HUES48 (cell line): ENCODE measurements around the gene APLP2.
"Not testable (repeated sequence)": the region's sequence is repeated elsewhere in the genome, so short reads cannot be mapped to it uniquely, and the experiment has no call there.

ENCODE experiments used
- H3K27ac ChIP-seq: one replicate; pipeline ENCODE4 v1.7.0; 2013; ENCODE audit warnings: low read depth, low read length, inconsistent platforms
- H3K27me3 ChIP-seq: 2 replicates; pipeline ENCODE4 v1.6.1; 2013; ENCODE audit warnings: mild to moderate bottlenecking, low read length; ENCODE audit not compliant: control insufficient read depth, insufficient read depth
- H3K36me3 ChIP-seq: 2 replicates; pipeline ENCODE4 v1.6.1; 2013; ENCODE audit warnings: low read length; ENCODE audit not compliant: control insufficient read depth, insufficient read depth
- H3K4me1 ChIP-seq: 2 replicates; pipeline ENCODE4 v1.6.1; 2013; ENCODE audit warnings: mild to moderate bottlenecking, low read length; ENCODE audit not compliant: control insufficient read depth, insufficient read depth
- H3K4me3 ChIP-seq: 2 replicates; pipeline ENCODE4 v1.5.1; 2013; ENCODE audit warnings: mild to moderate bottlenecking, low read depth, low read length
- H3K9ac ChIP-seq: 2 replicates; pipeline ENCODE4 v1.6.1; 2013; ENCODE audit warnings: mild to moderate bottlenecking, low read depth, low read length, moderate library complexity
- H3K9me3 ChIP-seq: 2 replicates; pipeline ENCODE4 v1.6.1; 2013; ENCODE audit warnings: low read length; ENCODE audit not compliant: control insufficient read depth, insufficient read depth

APLP2 gene

DNA sequence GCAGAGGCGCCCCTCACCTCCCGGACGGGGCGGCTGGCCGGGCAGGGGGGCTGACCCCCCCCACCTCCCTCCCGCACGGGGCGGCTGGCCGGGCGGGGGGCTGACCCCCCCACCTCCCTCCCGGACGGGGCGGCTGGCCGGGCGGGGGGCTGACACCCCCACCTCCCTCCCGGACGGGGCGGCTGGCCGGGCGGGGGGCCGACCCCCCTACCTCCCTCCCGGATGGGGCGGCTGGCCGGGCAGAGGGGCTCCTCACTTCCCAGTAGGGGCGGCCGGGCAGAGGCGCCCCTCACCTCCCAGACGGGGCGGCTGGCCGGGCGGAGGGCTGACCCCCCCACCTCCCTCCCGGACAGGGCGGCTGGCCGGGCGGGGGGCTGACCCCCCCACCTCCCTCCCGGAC lies 21.5 kb downstream of the APLP2 start:
- H3K27me3 ChIP-seq, H3K36me3 ChIP-seq, H3K4me3 ChIP-seq, H3K27ac ChIP-seq, H3K9me3 ChIP-seq, H3K9ac ChIP-seq: not testable (repeated sequence)
- H3K4me1 ChIP-seq, result peaks cover 27% of the 10 kb centered on the region

GRCh38 chr11:130092661-130093060 lies 23.0 kb downstream of the APLP2 start:
- Histone ChIP-seq H3K9me3 (no peaks in the 10 kb centered on the region), H3K9ac (no peak overlapping the region), H3K4me1 (peaks cover 12% of the 10 kb centered on the region), H3K4me3 (no peak overlapping the region), H3K36me3 (no peaks in the 10 kb centered on the region), H3K27ac (no peak overlapping the region), H3K27me3 (no peaks in the 10 kb centered on the region)

GRCh38 chr11:130094614-130095013 lies 24.9 kb downstream of the APLP2 start:
- Histone ChIP-seq H3K9ac (no peak overlapping the region), H3K27ac (no peak overlapping the region), H3K36me3 (no peaks in the 10 kb centered on the region), H3K27me3 (no peaks in the 10 kb centered on the region), H3K9me3 (no peaks in the 10 kb centered on the region), H3K4me1 (no peaks in the 10 kb centered on the region), H3K4me3 (no peak overlapping the region)

- Histone ChIP-seq H3K4me3 (no peak overlapping the region), H3K4me1 (no peaks in the 10 kb centered on the region), H3K9me3 (no peaks in the 10 kb centered on the region), H3K9ac (no peak overlapping the region), H3K36me3 (no peaks in the 10 kb centered on the region), H3K27ac (no peak overlapping the region), H3K27me3 (no peaks in the 10 kb centered on the region)
Observed at GRCh38 chr11:130095326-130095725, 25.6 kb downstream of the APLP2 start.

DNA sequence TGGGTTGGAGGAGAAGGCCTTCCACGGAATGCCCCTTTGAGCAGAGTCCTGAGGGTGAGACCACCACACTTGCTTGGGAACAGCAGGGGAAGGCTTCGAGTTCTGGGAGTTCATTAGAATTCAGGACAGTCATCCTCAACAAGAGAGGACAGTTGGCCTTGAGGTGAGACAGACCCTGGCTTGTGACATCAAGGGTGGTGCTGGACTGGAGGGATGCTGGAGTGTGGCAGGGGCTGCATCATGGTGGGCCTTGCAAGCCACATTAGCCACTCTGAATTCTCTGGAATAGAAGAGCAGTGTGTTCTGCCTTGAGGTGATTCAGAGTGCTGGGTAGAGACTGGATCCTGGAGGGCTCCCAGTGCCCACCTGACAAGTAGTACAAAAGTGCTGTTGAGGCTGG lies 26.3 kb downstream of the APLP2 start:
- no peaks in the 10 kb centered on the region for H3K4me1 ChIP-seq
- no peak overlapping the region for H3K27ac ChIP-seq
- no peaks in the 10 kb centered on the region for H3K27me3 ChIP-seq
- no peaks in the 10 kb centered on the region for H3K36me3 ChIP-seq
- no peak overlapping the region for H3K4me3 ChIP-seq
- H3K9me3 ChIP-seq, result no peaks in the 10 kb centered on the region
- no peak overlapping the region for H3K9ac ChIP-seq

GRCh38 chr11:130096823-130097222 lies 27.1 kb downstream of the APLP2 start:
- no peak overlapping the region for H3K9ac ChIP-seq
- no peak overlapping the region for H3K27ac ChIP-seq
- no peaks in the 10 kb centered on the region for H3K27me3 ChIP-seq
- H3K4me3 ChIP-seq, result no peak overlapping the region
- H3K4me1 ChIP-seq, result no peaks in the 10 kb centered on the region
- H3K36me3 ChIP-seq, result no peaks in the 10 kb centered on the region
- H3K9me3 ChIP-seq, result no peaks in the 10 kb centered on the region

- H3K9ac ChIP-seq, result no peak overlapping the region
- no peaks in the 10 kb centered on the region for H3K36me3 ChIP-seq
- no peaks in the 10 kb centered on the region for H3K27me3 ChIP-seq
- H3K4me3 ChIP-seq, result no peak overlapping the region
- H3K9me3 ChIP-seq, result no peaks in the 10 kb centered on the region
- peaks cover under 1% of the 10 kb centered on the region for H3K4me1 ChIP-seq
- H3K27ac ChIP-seq, result no peak overlapping the region
Observed at GRCh38 chr11:130097285-130097684, 27.6 kb downstream of the APLP2 start.

DNA sequence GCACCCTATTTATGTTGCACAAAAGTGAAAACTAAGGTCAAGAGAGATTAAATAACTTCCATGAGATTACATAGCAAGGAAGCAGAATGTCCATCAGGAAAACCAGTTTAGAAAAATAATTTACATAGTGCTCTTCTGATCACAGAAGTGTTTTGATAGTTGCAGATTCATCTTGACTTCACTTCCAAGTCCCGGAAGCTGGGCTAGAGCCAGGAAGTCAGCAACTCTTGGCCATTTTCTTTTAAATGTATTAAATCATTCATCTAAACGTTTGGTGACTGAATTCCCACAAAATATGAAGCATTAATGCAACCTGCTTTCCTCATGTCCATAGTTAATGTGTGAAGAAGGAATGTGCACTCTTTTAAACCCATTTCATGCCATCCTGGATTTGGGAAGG lies 29.7 kb downstream of the APLP2 start:
- Histone ChIP-seq H3K9ac (no peak overlapping the region), H3K27ac (no peak overlapping the region), H3K9me3 (no peaks in the 10 kb centered on the region), H3K4me3 (no peak overlapping the region), H3K4me1 (peaks cover 4% of the 10 kb centered on the region), H3K27me3 (no peaks in the 10 kb centered on the region), H3K36me3 (no peaks in the 10 kb centered on the region)

DNA sequence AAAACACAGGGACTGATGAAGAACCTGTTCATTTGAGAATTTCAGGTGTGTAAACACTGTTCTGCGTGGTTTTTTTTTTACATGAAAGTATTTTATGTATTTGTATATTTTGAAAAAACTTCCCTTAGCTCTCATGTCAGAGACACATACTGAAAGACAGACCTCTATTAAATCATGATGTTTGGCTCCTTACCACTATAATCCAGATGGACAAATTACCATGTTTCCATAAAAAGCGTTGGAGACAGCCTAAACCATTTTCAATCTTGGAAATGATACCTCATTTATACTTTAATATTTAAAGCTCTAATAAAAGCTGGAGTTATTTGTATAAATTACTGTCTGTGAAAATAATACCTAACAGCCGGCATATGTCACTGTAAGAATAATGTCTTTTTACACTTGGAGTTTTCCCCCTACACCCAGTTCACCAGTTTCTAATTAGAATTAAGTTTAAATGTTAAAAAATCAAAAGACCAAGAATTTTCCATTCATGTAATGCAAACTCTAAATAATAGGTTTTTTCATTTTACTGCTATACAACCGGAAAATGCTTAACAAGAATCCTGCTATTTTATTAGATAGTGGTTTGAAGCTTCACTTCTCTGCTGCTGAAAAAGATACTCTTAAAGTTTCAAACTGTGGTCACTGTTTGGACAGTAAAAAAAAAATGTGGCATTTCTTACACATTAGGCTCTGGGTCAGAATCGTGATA lies 30.8 kb downstream of the APLP2 start:
- no peaks in the 10 kb centered on the region for H3K36me3 ChIP-seq
- no peak overlapping the region for H3K4me3 ChIP-seq
- peaks cover 4% of the 10 kb centered on the region for H3K4me1 ChIP-seq
- no peak overlapping the region for H3K27ac ChIP-seq
- H3K9ac ChIP-seq, result no peak overlapping the region
- H3K9me3 ChIP-seq, result no peaks in the 10 kb centered on the region
- no peaks in the 10 kb centered on the region for H3K27me3 ChIP-seq

- no peak overlapping the region for H3K9ac ChIP-seq
- H3K36me3 ChIP-seq, result no peaks in the 10 kb centered on the region
- no peak overlapping the region for H3K4me3 ChIP-seq
- H3K9me3 ChIP-seq, result no peaks in the 10 kb centered on the region
- peaks cover 4% of the 10 kb centered on the region for H3K4me1 ChIP-seq
- H3K27ac ChIP-seq, result no peak overlapping the region
- H3K27me3 ChIP-seq, result no peaks in the 10 kb centered on the region
Observed at GRCh38 chr11:130101661-130102060, 32.0 kb downstream of the APLP2 start.

DNA sequence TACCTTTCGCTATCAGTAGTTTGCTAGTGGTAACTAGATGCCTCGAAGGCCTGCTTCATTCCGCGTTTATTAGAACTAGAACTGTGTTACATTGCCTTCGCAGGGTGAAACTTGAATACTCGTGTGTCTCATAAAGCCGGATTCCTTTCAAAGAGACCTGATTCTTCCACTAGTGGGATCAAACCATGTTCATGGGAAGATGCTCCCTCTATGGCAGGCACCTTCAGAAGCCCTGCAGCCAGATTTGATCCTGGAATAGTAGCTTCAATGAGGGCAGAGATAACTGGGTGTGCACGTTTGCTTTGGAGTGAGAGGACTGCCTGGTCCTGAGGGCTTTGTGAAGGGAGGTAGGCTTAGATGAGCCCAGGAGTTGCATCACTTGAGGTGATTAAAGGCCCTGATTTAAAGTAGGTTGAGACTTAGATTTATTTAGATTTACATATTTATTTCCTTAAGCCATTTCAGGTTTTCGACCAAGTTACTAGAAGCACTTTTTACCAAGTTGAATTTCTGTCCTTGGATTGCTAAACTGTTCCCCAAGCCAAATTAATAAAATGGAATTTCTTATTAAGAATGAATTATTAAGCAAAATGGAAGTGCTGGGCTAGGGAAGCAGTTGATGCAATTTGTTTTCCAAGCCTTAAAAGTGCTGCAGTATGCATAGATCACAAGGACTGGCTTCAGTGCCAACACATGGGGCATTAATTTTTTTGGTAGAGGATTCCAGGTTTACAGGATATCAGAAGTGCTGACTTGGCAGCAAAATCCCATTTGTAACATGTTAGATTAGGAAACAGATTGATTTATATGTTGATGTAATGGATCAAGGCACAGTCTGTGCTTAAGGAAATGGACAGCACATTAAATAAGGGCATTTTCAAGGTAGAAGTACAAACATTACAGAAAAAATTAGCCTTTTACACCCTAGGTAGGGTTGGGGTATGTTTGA lies 32.9 kb downstream of the APLP2 start:
- Histone ChIP-seq H3K36me3 (no peaks in the 10 kb centered on the region), H3K9me3 (no peaks in the 10 kb centered on the region), H3K4me3 (no peak overlapping the region), H3K27me3 (no peaks in the 10 kb centered on the region), H3K27ac (no peak overlapping the region), H3K4me1 (peaks cover 4% of the 10 kb centered on the region), H3K9ac (no peak overlapping the region)
